ENCODE measurements around the gene RTN4RL1.

The RTN4RL1 gene

DNA sequence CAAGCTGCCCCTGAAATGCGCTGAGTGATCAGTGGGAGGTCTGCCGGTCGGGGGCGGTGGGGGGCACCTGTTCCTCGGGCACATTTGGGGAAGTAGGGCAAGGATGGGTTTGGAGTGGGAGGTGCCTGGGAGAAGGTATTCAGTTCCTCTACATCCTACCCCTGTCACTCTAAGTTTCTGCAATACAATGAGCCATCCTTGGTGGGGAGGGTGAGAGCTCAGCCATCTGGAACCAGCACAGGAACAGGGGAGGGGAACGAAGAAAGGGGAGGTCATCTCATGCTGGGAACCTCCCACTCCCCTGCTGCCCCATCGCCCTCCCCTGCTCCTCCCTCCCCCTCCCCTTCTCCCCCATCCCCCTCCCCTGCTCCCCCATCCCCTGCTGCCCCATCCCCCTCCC, 9.0 kb upstream of the RTN4RL1 start:
- H3K4me1 ChIP-seq (ENCODE audit: control insufficient read depth, insufficient read depth, low read depth, low read length): peaks cover 27% of the 10 kb centered on the region
- H3K23ac ChIP-seq (ENCODE audit: low read length in 2 of 2): no peak overlapping the region
- H2BK12ac ChIP-seq (ENCODE audit: low read length in 2 of 2): no peak overlapping the region
- H3K36me3 ChIP-seq (ENCODE audit: control insufficient read depth in 1 of 2, insufficient read depth in 2 of 2, low read depth in 1 of 2, low read length in 2 of 2): peaks cover 39 to 44% of the 10 kb centered on the region in 2 experiments
- no peak for DNase-seq
- H3K27ac ChIP-seq (ENCODE audit: low read length, poor library complexity, severe bottlenecking): no peak overlapping the region
- no peaks in the 10 kb centered on the region for H3K9me3 ChIP-seq (ENCODE audit: control insufficient read depth, low read length)
- no peak overlapping the region for H2AK5ac ChIP-seq (ENCODE audit: low read length, severe bottlenecking)
- H4K8ac ChIP-seq (ENCODE audit: low read length): no peak overlapping the region
- no peaks in the 10 kb centered on the region for H3K27me3 ChIP-seq (ENCODE audit: control insufficient read depth in 1 of 2, insufficient read depth in 1 of 2, low read length in 2 of 2)
- H3K14ac ChIP-seq (ENCODE audit: low read length in 2 of 2): no peak overlapping the region
- peaks cover 26% of the 10 kb centered on the region for H3K79me1 ChIP-seq (replicated peaks; ENCODE audit: low read length, poor library complexity, severe bottlenecking)
- no peak overlapping the region for H2BK15ac ChIP-seq (ENCODE audit: low read depth, poor library complexity, severe bottlenecking)
- no peak overlapping the region for H3K9ac ChIP-seq (ENCODE audit: low read length)
- H3K4me3 ChIP-seq (ENCODE audit: insufficient read depth in 1 of 2, low read depth in 1 of 2, low read length in 2 of 2): no peak overlapping the region
- H3K4ac ChIP-seq (ENCODE audit: low read depth in 1 of 2, low read length in 2 of 2): no peak overlapping the region
- no peak overlapping the region for H3K18ac ChIP-seq (ENCODE audit: low read depth in 1 of 2, low read length in 2 of 2)
- no peak overlapping the region for H4K91ac ChIP-seq (ENCODE audit: low read length)
- no peak overlapping the region for H2AFZ ChIP-seq (ENCODE audit: low read depth, low read length)
- no peak overlapping the region for H2BK120ac ChIP-seq (ENCODE audit: low read depth, low read length)
- H3K4me2 ChIP-seq (ENCODE audit: low read length, poor library complexity, severe bottlenecking): no peak overlapping the region
- WGBS: 100% methylated on average over 1 of the region's 7 CpGs
- no peak overlapping the region for H2BK5ac ChIP-seq (ENCODE audit: low read depth, low read length, poor library complexity, severe bottlenecking)

- Histone ChIP-seq H3K27me3 (ENCODE audit: control insufficient read depth in 1 of 2, insufficient read depth in 1 of 2, low read length in 2 of 2) (peaks cover 8 to 9% of the 10 kb centered on the region in 2 experiments), H3K9me3 (ENCODE audit: control insufficient read depth, low read length) (no peaks in the 10 kb centered on the region), H3K18ac (ENCODE audit: low read depth in 1 of 2, low read length in 2 of 2) (no peak overlapping the region), H3K9ac (ENCODE audit: low read length) (no peak overlapping the region), H3K4me1 (ENCODE audit: control insufficient read depth, insufficient read depth, low read depth, low read length) (peaks cover 33% of the 10 kb centered on the region), H2BK15ac (ENCODE audit: low read depth, poor library complexity, severe bottlenecking) (no peak overlapping the region), H3K27ac (ENCODE audit: low read length, poor library complexity, severe bottlenecking) (no peak overlapping the region), H3K14ac (ENCODE audit: low read length in 2 of 2) (no peak overlapping the region), H2BK5ac (ENCODE audit: low read depth, low read length, poor library complexity, severe bottlenecking) (no peak overlapping the region), H4K91ac (ENCODE audit: low read length) (no peak overlapping the region), H4K8ac (ENCODE audit: low read length) (no peak overlapping the region), H2AK5ac (ENCODE audit: low read length, severe bottlenecking) (no peak overlapping the region), H3K36me3 (ENCODE audit: control insufficient read depth in 1 of 2, insufficient read depth in 2 of 2, low read depth in 1 of 2, low read length in 2 of 2) (peaks cover 35 to 37% of the 10 kb centered on the region in 2 experiments), H3K4ac (ENCODE audit: low read depth in 1 of 2, low read length in 2 of 2) (no peak overlapping the region), H3K4me2 (ENCODE audit: low read length, poor library complexity, severe bottlenecking) (no peak overlapping the region), H3K4me3 (ENCODE audit: insufficient read depth in 1 of 2, low read depth in 1 of 2, low read length in 2 of 2) (no peak overlapping the region), H3K23ac (ENCODE audit: low read length in 2 of 2) (no peak overlapping the region), H2BK12ac (ENCODE audit: low read length in 2 of 2) (no peak overlapping the region), H3K79me1 (replicated peaks; ENCODE audit: low read length, poor library complexity, severe bottlenecking) (peaks cover 26% of the 10 kb centered on the region), H2AFZ (ENCODE audit: low read depth, low read length) (no peak overlapping the region), H2BK120ac (ENCODE audit: low read depth, low read length) (no peak overlapping the region)
- no peak for DNase-seq
- WGBS: 92% methylated on average over 7 of the region's 7 CpGs
Measured at GRCh38 chr17:2033153-2033552, 8.0 kb upstream of the RTN4RL1 start.

DNA sequence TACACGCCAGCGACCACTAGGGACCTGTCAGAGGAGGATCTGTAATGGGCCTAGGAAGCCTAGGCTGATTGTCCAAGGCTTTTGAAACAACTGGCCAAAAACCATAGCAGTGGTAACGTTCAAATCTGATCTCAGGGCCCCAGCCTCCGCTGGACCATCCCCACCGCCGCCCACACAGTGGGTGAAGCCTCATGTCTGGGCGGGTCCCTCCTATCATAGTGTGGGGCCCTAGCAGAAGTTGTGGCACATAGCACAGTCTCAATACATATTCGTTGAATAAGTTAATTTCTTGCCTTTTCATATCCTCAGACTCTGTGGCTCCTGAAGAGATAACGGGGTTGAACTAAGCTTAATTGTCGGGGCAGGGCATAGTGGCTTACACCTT, 5.6 kb upstream of the RTN4RL1 start:
- H2AK5ac ChIP-seq (ENCODE audit: low read length, severe bottlenecking): peak overlapping the region; percentile 32
- peak overlapping the region; percentile 19 for H4K8ac ChIP-seq (ENCODE audit: low read length)
- DNase-seq: no peak
- H3K36me3 ChIP-seq (ENCODE audit: control insufficient read depth in 1 of 2, insufficient read depth in 2 of 2, low read depth in 1 of 2, low read length in 2 of 2): peaks cover 13 to 14% of the 10 kb centered on the region in 2 experiments
- peaks cover 34% of the 10 kb centered on the region for H3K4me1 ChIP-seq (ENCODE audit: control insufficient read depth, insufficient read depth, low read depth, low read length)
- peaks cover 19 to 26% of the 10 kb centered on the region in 2 experiments for H3K27me3 ChIP-seq (ENCODE audit: control insufficient read depth in 1 of 2, insufficient read depth in 1 of 2, low read length in 2 of 2)
- WGBS: 33% methylated on average over 10 of the region's 10 CpGs
- H2BK120ac ChIP-seq (ENCODE audit: low read depth, low read length): no peak overlapping the region
- no peak overlapping the region for H3K27ac ChIP-seq (ENCODE audit: low read length, poor library complexity, severe bottlenecking)
- H2BK5ac ChIP-seq (ENCODE audit: low read depth, low read length, poor library complexity, severe bottlenecking): no peak overlapping the region
- no peak overlapping the region for H2BK15ac ChIP-seq (ENCODE audit: low read depth, poor library complexity, severe bottlenecking)
- no peak overlapping the region for H3K23ac ChIP-seq (ENCODE audit: low read length in 2 of 2)
- peak overlapping the region in 1 of 2 experiments; percentile 61 for H2BK12ac ChIP-seq (ENCODE audit: low read length in 2 of 2)
- no peak overlapping the region for H2AFZ ChIP-seq (ENCODE audit: low read depth, low read length)
- no peaks in the 10 kb centered on the region for H3K9me3 ChIP-seq (ENCODE audit: control insufficient read depth, low read length)
- peak overlapping the region in 1 of 2 experiments; percentile 56 for H3K4ac ChIP-seq (ENCODE audit: low read depth in 1 of 2, low read length in 2 of 2)
- peak overlapping the region in 1 of 2 experiments; percentile 44 for H3K18ac ChIP-seq (ENCODE audit: low read depth in 1 of 2, low read length in 2 of 2)
- peak overlapping the region; percentile 69 for H3K4me2 ChIP-seq (ENCODE audit: low read length, poor library complexity, severe bottlenecking)
- no peak overlapping the region for H4K91ac ChIP-seq (ENCODE audit: low read length)
- H3K9ac ChIP-seq (ENCODE audit: low read length): peak overlapping the region; percentile 90
- peaks cover 25% of the 10 kb centered on the region for H3K79me1 ChIP-seq (replicated peaks; ENCODE audit: low read length, poor library complexity, severe bottlenecking)
- H3K14ac ChIP-seq (ENCODE audit: low read length in 2 of 2): no peak overlapping the region
- H3K4me3 ChIP-seq (ENCODE audit: insufficient read depth in 1 of 2, low read depth in 1 of 2, low read length in 2 of 2): peak overlapping the region; percentile 17 to 91

DNA sequence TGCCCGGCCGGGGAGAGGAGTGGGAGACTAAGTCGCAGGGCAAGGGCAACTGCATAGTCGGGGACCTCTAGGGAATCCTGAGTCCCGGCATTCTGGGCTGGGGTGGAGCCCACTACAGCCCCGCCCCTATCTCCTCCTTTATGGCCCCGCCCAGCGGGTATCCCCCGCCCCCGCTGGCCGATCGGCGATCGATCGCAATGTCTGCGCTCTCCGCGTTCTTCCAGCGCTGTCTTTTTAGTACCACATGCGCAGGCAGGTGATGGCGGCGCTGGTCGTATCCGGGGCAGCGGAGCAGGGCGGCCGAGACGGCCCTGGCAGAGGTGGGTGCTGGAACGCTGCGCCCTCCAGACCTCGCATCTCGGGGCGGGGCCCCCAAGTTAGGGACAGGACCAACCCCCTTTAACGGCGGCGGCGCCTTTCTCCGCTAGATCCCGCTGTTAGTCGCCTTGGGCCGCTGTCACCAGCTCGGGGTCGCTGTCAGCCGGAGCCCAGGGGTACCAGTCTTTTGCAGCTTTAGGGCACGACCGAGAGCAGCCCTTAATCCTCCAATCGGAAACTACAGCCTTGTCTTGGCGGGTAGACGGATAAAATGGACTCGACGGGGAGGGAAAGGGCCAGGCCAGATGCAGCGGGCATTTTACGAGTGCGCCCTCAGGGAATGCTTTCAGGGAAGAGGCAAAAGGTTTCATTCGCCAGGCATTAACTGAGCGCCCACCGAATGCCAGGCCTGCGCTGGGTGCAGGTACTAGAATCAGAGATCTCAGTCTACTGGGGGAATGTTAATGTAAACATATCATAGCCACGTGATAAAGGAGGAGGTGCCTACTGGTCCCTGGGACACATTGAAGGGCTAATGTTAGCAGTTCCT, 5.0 kb upstream of the RTN4RL1 start, which contains the start of gene DPH1:
Gene DPH1 (plus strand): TSS at position 243 of the 868 bp plus-strand sequence. CDS start 17 bp downstream, at position 260.
- H2BK15ac ChIP-seq (ENCODE audit: low read depth, poor library complexity, severe bottlenecking): peak within 1 kb of the TSS; percentile 12
- H3K4me2 ChIP-seq (ENCODE audit: low read length, poor library complexity, severe bottlenecking): peak within 1 kb of the TSS; percentile 69
- peaks cover 7 to 12% of the 10 kb centered on the region in 2 experiments for H3K36me3 ChIP-seq (ENCODE audit: control insufficient read depth in 1 of 2, insufficient read depth in 2 of 2, low read depth in 1 of 2, low read length in 2 of 2)
- peak within 1 kb of the TSS; percentile 48 for H4K91ac ChIP-seq (ENCODE audit: low read length)
- H3K9ac ChIP-seq (ENCODE audit: low read length): peak within 1 kb of the TSS; percentile 90
- no peak within 1 kb of the TSS for H3K23ac ChIP-seq (ENCODE audit: low read length in 2 of 2)
- 3% methylated on average over 59 of the region's 59 CpGs for WGBS
- peak within 1 kb of the TSS in 1 of 2 experiments; percentile 57 for H3K4ac ChIP-seq (ENCODE audit: low read depth in 1 of 2, low read length in 2 of 2)
- no peak within 1 kb of the TSS for H3K27ac ChIP-seq (ENCODE audit: low read length, poor library complexity, severe bottlenecking)
- H2BK120ac ChIP-seq (ENCODE audit: low read depth, low read length): no peak within 1 kb of the TSS
- H3K27me3 ChIP-seq (ENCODE audit: control insufficient read depth in 1 of 2, insufficient read depth in 1 of 2, low read length in 2 of 2): peaks cover 22 to 29% of the 10 kb centered on the region in 2 experiments
- H3K4me3 ChIP-seq (ENCODE audit: insufficient read depth in 1 of 2, low read depth in 1 of 2, low read length in 2 of 2): peak within 1 kb of the TSS; percentile 75 to 91
- H2BK12ac ChIP-seq (ENCODE audit: low read length in 2 of 2): peak within 1 kb of the TSS in 1 of 2 experiments; percentile 61
- H2AK5ac ChIP-seq (ENCODE audit: low read length, severe bottlenecking): peak within 1 kb of the TSS; percentile 39
- peak within 1 kb of the TSS in 1 of 2 experiments; percentile 0 for H3K14ac ChIP-seq (ENCODE audit: low read length in 2 of 2)
- H2AFZ ChIP-seq (ENCODE audit: low read depth, low read length): peak within 1 kb of the TSS; percentile 86
- no peak within 1 kb of the TSS for H2BK5ac ChIP-seq (ENCODE audit: low read depth, low read length, poor library complexity, severe bottlenecking)
- H3K9me3 ChIP-seq (ENCODE audit: control insufficient read depth, low read length): no peaks in the 10 kb centered on the region
- peaks cover 40% of the 10 kb centered on the region for H3K4me1 ChIP-seq (ENCODE audit: control insufficient read depth, insufficient read depth, low read depth, low read length)
- peak within 1 kb of the TSS; percentile 84 for H4K8ac ChIP-seq (ENCODE audit: low read length)
- peaks cover 23% of the 10 kb centered on the region for H3K79me1 ChIP-seq (replicated peaks; ENCODE audit: low read length, poor library complexity, severe bottlenecking)
- H3K18ac ChIP-seq (ENCODE audit: low read depth in 1 of 2, low read length in 2 of 2): peak within 1 kb of the TSS; percentile 65 to 90
- peak; percentile 96 for DNase-seq

All from mesenchymal stem cell (in vitro differentiated cells and primary cell).